Stimulated activated CD8-positive, alpha-beta memory T cell treated with anti-CD3 and anti-CD28 coated beads, Interleukin-7, amount 100 ng/mL, for 48 hours (primary cell): Measurements from ENCODE around the gene TFF1.

ENCODE experiments used
- DNase-seq, 2 donors: peaks; one replicate each; pipeline ENCODE4 v3.0.0-alpha.2; 2020; ENCODE audit warnings: low read depth in 1 of 2; ENCODE audit errors: extremely low read depth in 1 of 2

TFF1 gene

DNA sequence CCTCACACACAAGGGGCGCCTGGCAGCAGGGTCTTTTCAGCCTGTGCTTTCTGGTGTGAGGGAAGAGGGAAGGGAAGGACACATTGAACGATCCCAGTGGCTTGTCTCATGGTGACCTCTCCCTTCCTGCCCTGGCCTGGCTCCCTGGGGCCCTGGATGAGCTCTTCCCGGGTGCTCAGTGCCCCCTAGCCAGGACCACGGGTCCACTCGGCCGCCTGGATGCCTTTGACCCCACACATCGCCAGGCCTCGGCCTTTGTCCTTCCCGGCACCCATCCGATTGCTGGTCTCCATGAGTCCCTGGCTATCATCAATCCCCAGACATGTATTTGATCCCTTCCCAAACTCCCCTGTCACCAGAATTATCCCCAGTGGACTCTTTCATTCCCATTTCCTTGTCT lies 45.1 kb downstream of the TFF1 start:
- no peak for DNase-seq

DNA sequence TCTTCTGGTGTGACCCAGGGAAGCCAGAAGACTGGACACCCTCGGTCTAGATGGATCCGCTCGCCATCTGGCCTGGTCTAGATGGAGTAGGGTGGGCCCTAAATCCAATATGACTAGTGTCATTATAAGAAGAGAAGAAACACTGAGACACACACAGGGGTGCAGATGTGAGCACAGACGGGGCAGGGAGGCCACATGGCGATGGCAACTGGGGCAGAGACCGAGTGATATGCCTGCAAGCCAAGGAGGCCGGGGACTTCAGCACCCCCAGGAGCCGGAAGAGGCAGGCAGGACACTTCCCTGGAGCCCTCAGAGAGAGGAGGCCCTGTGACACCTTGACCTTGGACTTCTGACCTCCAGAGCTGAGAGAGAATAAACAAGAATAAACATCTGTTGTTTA lies 45.5 kb downstream of the TFF1 start:
- DNase-seq, result no peak

DNA sequence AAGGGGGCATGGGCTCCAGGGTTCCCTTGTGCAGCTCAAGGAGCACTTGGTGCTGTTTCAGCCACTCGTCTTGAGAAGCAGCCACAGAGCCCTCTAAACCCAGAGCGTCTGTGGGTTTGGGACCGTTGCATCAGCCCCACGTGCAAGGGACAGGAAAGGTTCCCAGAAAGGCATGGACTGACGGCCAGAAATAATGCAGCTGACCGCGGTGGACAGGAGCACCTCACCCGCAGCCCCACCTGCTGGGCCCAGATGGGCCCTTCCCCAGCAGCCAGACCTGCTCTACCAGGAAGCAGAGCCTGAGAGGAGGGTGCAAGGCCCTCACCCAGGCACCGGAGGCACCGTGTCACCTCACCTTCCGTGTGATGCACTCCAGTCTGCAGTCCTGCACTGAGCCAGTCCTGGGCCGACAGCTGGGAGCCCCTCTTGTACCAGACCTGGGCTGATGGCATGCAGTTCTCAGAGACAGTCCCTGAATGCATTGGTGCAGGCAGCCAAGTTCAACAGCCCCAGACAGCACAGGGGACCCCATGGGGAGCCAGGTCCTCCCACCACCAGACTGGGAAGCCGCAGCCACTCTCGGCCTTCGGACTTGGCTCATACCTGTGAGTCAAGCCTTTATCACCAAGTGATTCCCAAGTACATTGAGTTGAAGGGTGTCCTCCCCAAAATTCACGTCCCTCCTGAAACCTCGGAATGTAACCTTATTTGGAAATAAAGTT lies 46.3 kb downstream of the TFF1 start:
- DNase-seq, result no peak

DNA sequence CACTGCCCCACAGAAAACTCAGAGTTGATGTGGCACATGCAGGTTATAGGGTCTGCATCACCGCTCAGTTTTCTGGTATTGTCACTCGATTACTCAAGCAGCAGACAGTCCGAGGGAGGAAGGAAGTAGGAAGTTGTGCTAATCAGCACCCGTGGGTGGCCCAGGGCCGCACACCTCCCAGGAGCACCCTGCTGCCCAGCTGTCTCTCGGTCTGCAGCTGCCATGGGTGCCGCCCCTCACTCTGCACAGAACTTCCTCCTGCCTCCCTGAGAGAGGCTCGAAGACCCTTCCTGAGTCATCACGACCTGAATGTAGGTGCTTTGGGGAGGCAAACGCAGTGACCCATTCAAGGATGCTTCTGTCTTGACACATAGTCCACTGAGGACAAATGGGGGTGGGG lies 47.0 kb downstream of the TFF1 start:
- DNase-seq, result no peak

DNA sequence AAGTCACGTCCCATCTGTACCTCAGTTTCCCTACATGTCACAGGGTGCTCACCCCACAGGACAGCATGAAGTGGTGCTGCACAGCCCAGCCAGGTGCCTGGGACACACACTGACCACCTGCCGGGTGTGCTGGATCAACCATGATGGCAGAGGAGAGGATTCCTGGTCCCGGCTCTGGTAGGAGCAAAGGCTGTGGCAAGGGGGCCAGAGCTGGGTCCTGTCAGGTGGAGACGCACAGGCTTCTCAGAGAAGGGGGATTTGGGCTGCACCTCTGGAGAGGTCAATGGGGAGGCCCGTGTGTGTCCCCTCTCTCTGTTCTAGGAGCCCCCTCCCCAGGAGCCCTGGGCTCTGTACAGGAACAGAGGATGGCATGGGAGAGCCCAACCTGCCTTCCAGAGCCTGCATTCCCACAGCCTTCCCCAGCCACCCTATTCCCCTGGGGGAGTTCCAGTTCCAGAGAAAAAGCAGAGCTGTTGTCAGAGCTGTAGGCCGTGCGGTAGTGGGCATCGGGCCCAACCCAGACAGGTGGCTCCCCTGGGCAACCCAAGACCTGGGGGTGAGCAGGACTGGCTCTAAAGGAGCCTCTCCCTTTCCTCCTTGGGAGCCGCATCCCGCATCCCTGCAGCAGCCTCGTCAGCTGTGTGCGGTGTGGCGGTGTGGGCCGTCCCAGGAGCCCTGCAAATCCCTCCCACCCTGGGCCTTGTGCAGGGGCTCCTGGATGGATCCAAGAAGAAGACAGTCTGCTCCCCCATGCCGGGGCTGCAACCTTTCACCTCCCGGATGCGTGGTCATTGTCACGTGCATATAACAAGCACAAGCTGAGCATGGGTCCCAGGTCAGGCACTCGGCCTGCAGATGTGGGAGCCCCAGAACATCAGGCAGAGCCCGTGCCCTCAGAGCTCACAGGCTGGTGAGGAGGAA lies 48.2 kb downstream of the TFF1 start:
- DNase-seq, result no peak

DNA sequence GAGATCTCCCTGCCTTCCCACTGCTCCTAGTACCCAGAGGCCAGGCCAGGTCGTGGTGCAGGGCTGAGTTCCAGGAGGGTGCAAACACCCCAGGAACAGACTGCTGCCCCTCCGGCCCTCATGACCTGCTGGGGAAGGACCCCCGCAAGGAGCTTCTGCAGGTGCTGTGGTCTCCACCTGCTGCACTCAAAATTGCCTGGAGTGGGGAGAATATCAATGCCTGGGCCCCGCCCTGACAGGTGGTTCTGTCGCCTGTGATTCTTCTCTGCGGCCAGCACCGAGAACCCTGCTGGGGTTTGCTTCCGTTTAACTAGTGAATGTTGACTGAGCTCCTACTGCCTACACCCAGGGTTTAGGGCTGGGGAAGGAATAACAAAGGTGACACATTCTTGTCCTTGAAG lies 49.0 kb downstream of the TFF1 start:
- no peak for DNase-seq

DNA sequence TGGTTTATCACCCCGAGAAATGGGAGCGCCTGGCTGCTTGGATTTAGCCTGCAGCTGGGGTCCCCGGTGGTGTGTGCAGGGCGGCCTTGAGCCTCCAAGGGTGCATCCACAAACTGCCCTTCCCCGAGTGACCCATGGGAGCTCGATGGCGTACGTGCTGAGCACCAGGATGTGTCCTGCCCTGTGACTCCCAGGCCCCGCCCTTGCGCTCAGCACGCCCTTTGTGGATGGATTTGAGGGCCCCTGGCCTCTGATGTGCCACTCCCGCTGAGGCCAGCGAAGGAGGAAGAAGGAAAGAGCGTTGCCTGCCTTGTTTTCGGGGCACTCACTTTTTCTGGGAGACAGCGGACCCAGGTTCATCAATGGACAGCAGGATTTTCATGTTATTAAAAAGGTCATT lies 49.4 kb downstream of the TFF1 start:
- DNase-seq, result no peak

DNA sequence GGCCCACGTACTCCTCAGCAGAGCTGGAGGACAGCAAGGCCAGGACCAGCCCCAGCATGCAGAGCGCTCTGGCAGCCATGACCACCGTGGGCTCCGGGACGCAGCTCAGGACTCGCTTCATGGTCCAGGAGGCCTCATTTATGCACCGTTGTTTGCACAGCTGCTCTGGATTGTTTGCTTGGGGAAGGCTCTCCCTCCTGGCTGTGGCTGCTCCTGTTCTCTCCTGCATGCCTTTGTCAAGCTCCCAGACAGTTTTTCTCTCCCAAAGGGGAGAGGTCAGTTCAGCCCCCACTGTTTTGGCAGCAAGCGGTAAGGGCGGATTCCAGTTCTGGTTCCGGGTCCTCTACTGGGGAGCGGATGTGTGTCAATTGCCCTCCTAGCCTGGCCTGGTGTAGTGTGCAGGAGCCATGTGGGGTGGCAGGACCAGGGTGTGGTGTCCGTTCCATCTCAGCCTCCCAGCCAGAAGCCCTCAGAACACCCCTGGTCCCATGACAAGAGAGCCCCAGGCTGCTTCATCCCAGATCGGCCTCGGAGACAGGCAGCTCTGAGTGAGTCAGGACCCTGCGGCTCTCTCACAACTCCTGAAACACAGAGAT lies 50.9 kb downstream of the TFF1 start, which contains the start of gene TFF3:
TSS of gene TFF3 (minus strand) at position 114 of the 596 bp plus-strand sequence. CDS start at position 79, 35 bp downstream.
- no peak for DNase-seq

DNA sequence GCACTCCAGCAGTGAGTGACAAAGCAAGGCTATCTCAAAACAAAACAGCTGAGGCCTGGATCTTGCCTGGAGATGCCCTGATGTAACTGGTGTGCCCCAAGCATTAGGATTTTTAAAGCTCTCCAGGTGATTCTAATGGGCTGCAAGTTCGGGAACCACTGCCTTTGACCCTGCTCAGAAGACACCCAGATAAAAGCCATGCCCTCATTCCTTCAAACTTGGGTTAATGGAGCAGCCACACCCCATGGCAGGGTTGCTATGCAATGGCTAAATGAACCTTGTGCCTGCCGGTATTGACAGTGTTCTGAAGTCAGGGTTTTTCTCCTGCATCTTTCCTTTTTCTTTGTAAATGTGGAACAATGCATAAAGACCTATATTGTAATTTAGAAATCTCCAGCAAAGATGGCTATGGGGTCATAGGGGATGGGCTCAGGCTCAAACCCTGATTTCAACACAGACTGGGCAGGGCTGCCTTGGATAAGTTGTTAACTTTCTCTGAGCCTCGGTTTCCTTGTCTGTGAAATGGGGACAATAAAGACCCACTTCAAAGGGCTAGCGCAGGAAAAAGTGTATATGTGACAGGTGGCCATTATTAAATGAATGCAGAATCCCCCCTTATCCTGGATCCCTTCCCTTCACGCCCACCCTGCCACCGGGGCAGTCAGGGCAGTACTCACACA lies 51.6 kb downstream of the TFF1 start:
- no peak for DNase-seq

DNA sequence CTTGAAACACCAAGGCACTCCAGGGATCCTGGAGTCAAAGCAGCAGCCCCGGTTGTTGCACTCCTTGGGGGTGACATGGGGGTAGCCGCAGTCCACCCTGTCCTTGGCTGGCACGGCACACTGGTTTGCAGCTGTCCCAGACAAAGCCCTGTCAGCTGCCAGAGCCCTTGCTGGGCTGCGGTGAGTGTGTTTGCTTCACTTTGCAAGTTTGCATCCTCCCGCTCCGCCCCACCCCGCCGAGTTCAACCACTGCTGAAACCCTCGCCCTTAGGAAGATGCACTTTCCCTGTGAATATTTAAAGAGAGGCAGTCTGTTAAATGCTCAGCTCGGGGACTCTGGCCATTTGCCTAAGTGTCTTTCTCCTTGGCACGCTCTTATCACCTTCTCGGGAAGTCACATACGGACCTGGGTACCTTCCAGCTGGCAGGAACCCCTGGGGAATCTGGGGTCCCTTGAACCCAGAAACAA lies 52.8 kb downstream of the TFF1 start:
- no peak for DNase-seq

DNA sequence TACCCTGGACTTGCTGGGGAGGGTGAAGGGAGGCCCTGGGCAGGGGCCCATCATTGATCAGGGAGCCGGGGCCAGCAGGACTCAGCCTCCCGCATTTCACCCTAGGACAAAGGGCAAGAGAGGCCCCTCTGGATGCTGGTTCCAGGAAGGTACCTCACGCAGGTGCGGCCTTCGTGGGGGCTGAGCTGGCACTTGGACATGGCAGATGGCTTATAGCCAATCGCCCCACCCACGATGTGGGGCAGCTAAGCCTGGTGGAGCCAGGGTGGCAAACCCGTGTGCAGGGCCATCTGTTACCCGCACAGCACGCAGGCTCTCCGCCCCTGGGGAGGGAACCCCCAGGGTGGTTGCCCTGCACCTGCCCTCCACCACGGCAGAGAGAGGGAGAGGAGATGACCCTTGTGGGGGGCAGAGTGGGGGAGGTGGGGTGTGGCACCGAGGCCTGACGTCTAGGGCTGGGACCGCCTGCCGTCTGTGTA lies 53.7 kb downstream of the TFF1 start:
- DNase-seq, result no peak
